ENCODE data around the gene F10.
A peak's percentile ranks its signal among the peaks of the same experiment; 100 is the strongest.

Gene F10

DNA sequence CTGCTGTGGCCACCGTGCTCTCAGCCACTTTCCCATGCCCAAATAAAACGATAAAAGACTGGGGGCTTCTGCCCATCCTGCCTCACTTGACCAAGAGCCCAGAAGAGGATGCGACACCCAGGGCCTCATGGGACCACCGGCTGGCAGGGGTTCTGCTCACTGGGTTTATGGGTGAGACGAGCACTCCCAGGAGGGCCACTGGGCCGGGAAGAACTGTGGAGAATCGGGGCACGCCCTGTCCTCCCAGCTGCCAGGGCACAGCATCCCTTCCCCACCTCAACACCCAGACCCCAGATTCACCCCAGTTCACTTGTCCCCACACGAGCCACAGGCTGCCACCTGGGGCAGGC, 4.7 kb upstream of the F10 start:
- no peak for DNase-seq

DNA sequence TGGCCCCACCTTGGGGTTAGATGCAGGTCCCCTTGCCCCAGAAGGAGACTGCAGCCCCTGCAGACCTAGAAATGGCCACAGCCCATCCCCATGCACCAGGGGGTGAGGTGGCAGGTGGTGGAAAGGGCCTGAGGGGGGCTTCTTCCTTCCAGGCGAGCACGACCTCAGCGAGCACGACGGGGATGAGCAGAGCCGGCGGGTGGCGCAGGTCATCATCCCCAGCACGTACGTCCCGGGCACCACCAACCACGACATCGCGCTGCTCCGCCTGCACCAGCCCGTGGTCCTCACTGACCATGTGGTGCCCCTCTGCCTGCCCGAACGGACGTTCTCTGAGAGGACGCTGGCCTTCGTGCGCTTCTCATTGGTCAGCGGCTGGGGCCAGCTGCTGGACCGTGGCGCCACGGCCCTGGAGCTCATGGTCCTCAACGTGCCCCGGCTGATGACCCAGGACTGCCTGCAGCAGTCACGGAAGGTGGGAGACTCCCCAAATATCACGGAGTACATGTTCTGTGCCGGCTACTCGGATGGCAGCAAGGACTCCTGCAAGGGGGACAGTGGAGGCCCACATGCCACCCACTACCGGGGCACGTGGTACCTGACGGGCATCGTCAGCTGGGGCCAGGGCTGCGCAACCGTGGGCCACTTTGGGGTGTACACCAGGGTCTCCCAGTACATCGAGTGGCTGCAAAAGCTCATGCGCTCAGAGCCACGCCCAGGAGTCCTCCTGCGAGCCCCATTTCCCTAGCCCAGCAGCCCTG, 4.2 kb upstream of the F10 start:
- no peak for DNase-seq

DNA sequence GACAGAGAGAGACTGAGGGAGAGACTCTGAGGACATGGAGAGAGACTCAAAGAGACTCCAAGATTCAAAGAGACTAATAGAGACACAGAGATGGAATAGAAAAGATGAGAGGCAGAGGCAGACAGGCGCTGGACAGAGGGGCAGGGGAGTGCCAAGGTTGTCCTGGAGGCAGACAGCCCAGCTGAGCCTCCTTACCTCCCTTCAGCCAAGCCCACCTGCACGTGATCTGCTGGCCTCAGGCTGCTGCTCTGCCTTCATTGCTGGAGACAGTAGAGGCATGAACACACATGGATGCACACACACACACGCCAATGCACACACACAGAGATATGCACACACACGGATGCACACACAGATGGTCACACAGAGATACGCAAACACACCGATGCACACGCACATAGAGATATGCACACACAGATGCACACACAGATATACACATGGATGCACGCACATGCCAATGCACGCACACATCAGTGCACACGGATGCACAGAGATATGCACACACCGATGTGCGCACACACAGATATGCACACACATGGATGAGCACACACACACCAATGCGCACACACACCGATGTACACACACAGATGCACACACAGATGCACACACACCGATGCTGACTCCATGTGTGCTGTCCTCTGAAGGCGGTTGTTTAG, 3.3 kb upstream of the F10 start:
- no peak for DNase-seq

DNA sequence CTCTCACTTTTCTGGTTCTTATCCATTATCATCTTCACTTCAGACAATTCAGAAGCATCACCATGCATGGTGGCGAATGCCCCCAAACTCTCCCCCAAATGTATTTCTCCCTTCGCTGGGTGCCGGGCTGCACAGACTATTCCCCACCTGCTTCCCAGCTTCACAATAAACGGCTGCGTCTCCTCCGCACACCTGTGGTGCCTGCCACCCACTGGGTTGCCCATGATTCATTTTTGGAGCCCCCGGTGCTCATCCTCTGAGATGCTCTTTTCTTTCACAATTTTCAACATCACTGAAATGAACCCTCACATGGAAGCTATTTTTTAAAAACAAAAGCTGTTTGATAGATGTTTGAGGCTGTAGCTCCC, 2.8 kb upstream of the F10 start:
- DNase-seq: no peak

DNA sequence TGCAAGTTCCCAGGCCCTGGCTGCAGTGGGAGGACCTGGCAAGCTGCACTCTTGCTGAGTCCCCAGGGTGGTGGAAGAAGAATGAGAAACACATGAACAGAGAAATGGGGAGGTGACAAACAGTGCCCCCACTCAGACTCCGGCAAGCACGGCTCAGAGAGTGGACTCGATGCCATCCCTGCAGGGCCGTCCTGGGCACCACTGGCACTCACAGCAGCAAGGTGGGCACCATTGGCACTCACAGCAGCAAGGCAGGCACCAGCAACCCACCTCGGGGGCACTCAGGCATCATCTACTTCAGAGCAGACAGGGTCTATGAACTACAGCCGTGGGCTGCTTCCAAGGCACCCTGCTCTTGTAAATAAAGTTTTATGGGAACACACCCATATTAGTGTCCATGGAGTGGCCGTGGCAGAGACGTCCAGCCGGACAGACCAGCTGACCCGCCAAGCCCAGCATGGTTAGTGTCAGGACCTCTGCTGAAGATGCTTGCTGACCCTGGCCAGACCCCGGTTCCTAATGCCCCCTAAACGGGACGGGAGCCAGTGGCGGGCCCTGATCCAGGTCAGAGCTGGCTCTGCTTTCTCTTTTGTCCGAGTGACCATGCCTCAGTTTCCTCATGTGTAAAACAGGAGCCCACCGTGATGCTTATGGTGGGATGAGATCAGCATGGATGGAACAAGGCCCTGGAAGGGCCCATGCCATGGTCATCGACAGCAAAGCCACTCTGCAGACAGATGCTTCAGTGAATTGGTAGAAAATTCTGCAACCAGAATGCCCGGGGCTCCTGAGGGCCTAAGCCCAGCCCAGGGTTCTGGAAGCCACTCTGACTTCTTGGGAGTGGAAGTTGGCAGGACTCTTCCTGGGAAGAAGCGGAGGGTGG, 2.1 kb upstream of the F10 start:
- DNase-seq: no peak

DNA sequence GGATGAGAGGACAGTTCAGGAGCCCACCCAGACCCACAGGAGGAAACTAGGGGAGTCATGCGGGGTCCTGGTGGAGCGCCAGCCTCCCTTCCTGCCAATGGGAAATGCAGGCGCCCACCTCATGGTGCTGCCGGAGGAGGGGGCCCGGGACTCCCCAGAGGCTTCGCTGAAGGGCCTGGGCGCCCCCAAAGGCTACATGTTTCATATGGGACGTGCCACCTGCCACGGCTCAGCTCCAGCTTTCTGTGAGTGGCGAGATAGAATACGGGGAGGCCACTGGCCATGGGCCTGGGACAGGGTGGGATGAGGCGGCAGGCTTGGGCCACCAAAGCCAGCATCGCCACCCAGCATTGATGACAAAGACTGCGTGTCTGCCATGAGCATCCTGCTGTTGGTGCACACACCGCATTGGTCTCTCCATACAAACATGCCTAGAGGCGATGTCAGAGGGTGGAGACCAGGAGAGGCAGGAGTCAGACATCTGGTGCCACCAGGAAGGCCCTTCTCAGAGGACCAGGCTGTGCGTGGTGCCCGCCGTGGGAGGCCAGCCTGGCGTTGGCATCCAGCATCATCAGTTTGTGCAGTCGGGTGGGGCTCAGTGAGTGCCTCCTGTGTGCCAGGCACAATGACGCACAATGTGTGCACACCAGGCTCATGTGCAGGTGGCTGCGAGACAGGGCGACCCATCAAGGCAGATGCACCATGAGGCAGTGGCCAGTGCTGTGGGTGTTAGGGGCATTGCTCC, 1.2 kb upstream of the F10 start:
- DNase-seq: no peak

DNA sequence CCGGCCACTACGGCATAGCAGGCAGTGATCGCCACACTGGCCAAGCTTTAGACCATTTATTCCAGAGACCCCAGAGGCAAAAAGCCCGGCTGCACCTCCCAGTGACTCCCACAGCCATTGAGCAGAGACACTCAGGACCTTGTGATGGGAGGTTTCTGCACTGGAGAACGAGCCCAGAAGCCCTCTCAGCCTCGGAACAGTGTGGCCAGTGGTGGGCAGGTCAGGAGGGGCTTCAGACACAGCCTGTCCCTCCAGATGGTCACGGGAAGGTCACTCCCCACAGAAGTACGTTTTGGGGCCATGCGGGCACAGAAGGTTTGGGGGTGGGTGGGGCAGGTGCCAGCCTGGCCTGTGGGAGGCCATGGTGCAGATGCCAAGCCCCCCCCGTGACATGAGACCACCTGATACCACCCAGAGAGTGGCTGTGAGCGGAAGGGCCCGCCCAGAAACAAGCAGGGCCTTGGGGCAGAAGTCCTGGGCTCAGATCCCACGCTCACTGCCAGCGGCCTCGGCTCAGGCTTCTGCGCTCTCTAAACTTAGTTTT, 599 bp upstream of the F10 start:
- no peak for DNase-seq

DNA sequence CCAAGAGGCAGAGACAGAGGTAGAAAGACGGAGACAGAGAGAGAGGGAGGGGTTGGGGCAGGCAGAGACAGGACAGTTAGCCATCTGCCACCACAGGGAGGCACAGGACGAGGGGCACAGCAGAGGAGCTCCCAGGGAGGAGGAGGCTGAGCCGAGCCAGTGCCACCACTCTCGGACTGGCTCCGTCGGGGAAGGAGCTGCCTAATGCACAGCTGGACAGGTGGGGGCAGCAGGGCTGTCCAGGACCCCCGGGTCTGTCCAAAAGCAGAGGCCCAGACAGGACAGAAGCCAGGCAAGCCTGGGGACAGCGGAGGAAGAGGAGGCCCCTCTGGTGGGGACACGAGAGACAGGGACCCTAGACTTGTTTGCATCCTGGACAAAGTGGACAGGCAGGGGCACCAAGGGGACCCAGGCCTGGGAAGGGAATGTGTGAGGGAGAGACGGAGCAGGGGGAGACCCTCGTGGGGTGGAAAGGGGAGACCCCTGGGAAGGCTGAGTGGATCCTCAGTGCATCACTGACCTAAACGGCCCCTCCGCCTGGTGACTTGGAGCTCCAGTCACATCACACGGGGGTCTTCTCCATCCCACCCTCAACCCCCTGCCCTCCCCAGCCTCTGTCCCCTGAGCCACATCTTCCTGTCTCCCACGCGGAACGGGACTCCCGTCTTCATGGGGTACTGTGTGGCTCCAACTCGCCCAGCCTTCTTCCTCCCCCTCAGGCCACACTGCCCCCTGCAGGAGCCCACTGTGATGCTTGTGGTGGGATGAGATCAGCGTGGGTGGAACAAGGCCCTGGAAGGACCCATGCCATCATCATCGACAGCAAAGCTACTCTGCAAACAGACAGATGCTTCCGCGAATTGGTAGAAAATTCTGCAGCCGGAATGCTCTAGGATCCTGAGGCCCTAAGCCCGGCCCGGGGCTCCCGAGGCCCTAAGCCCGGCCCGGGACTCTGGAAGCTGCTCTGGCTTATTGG, 915 bp downstream of the F10 start:
- DNase-seq: no peak

DNA sequence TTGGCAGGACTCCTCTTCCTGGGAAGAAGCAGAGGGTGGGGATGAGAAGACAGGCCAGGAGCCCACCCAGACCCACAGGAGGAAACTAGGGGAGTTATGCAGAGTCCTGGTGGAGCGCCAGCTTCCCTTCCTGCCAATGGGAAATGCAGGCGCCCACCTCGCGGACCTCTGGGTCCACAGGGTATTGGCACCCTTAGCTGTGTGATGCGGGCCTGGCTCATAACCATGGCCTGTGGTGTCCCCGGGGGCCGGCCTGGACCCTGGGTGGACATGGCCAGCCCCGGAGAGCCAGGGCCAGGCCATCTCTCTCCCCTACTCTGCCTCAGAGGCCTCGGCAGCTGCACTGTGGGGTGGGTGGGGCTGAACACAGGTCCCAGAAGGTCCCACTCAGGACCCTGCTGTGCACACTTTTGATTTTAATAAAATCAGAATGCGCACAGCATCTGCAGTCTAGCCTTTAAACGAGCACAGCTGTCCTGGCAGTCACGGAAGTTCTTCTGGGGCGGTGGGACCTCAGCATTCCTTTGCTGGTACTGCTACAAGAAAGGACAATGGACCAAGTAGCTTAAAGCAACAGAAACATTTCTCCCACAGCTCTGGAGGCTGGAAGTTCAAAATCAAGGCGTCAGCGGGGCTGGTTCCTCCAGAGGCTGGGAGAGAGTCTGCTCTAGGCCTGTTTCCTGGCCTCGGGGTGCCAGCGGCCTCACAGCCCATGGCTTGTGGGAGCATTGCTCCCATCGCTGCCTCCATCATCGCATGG, 1.8 kb downstream of the F10 start:
- no peak for DNase-seq

DNA sequence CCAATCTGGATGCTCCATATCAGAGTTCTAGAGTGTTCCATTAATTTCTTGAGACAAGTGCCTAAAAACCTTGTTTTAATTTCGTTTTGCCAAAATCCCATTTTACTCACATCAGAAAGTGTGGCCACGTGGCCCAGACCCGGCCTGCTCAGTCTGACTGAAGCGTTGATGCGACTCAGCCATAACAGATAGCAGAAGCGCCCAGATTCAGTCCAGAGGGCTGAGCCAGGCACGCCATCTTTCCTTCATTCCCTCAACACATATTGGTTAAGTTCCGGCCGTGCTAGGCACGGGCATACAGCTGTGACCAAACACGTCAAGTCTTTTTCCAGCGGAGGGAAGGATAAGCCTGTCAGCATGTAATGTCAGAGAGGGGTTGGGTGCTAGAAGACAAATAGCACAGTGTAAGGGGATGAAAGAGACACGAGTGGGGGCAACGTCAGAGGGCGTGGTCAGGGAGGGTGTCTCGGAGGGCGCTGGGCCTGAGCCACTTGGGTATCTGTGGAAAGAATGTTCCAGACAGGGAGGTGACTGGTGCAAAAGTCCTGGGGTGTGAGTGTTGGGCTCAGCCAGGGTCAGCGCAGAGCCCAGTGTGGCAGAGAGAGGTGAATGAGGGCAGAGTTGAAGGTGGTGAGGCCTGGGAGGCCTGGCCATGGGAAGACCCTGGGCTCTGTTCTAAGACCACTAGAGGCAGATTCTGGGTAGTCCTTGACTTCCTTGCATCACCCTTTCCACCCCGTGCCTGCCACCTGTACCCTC, 3.1 kb downstream of the F10 start:
- DNase-seq: no peak

DNA sequence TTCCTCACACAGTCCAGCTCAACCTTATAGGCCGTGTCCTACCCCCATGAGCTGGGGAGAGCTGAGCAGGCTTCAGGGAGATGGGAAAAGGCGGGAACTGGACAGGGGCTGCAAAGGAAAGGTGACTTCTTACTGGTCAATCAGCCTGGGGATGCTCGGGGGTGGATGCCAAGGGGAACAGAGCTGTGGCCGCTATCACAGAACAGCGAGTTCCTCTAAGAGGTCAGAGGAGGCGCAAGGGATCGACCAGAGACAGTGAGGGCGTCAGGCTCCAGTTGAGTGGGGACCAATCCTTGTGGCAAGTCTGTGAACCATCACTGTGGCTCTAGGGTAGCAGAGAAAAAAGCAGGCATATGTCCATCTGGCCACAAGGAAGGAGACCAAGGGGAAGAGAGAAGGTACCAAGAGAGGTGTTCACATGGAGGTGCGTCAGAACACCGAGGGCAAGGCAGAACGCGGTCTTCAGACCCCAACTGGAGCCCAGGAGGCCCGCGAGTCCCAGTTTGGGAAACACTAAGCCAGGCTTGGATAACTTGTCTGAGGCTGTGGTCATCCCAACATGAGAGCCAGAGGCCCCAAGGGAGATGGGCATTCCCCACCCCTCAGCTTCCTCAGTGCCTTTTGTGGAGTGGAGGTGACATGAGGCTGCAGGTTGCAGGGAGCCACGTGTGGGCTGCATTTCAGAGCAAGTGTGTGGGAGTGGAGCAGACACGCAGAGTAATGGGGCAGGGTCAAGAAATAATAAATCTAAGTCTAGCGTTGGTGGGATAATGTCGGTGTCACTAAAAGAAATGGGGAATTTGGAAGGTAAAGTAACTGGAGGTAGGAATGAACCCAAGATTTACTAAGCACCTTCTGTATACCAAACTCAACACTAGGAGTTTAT, 3.9 kb downstream of the F10 start:
- DNase-seq: no peak

DNA sequence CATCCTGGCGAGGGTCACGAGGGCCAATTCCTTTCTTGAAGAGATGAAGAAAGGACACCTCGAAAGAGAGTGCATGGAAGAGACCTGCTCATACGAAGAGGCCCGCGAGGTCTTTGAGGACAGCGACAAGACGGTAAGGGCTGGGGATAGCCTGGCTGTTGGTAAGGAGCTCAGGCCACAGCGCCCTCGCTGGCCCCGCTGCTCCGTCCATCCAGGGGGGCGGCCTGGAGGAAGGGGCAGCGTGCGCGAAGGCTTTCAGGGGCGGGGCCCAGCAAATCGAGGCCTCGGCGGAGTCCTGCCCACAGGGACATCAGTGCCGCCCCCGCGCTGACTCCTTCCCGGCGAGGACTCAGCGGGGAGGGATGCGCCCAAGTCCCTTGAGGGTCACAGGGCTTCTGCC, 6.9 kb downstream of the F10 start:
- no peak for DNase-seq

DNA sequence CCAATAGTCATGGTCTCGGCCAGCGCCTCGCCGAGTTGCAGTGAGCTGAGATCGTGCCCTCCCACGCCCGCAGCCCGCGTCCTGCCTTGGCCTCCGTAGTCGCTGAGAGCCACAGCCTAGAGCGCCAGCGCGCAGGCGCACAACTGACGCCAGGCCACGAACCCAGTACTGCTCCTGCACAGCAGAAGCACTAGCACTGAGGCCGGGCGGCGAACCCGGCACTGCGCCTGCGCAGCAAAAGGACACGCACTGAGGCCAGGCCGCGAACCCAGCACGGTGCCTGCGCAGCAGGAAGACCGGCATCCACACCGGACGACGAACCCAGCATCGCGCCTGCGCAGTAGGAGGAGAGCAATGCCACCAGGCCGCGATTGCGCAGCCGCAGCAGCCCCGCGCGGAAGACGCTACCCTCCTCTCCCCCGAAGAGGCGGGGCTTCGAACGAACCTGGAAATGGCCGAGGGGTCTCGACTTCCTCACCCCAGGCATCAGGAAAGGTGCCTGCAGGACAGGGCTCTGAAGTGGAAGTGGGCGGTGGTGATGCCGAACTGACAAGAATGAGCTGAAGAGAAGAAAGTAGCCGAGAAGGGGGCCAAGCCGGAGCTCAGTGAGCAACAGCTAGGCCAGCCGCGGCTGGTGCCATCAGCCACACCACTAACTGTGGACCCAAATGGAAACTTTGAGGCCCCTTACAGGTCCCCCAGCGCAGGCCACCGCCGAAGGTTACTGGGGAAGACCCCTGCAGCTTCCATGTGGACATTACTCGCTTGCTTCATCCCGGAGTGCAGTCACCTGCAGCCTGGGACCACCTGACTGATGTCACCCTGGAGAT, 7.5 kb downstream of the F10 start:
- peak; percentile 51 for DNase-seq

DNA sequence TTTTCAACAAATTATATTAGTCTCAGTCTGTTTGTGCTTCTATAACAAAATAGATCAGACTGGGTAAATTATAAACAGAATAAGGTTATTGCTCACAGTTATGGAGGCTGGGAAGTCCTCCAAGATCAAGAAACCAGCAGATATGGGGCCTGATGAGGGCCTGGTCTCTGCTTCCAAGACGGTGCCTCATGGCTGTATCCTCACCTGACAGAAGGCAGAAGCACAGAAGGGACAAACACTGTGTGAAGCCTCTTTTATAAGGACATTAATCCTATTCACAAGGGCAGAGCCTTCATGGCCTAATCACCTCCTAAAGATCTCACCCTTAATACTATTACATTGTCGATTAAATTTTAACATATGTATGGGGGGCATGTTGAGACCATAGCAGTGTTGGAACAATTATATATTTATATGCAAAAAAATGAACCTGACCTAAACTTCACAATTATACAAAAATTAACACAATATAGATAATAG, 12.7 kb downstream of the F10 start:
- no peak for DNase-seq

DNA sequence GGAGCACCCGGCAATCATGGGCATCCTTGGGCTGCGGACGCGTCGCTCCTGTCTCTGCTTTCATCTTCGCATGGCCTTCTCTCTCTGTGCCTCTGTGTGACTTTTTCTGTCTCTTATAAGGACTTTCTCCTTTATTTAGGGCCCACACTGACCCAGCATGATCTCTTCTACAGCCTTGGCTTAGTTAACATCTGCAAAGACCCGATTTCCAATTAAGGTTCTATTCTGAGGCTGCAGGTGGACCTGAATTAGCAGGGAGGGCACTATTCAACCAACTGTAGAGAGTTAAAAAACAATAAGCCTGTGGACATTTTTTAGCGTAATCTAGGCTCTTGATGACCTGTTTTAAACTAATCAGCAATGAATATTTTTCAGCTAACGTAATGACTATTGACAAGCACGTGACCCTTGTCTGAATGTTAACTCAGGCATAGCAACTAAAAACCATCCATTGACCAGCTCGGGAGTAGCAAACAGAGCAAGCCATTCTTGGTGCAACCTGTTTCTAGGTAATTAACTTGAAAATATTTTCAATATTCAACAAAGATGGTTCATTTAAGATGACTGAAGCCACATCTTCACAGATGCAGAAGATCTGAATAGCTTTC, 15.2 kb downstream of the F10 start:
- no peak for DNase-seq

DNA sequence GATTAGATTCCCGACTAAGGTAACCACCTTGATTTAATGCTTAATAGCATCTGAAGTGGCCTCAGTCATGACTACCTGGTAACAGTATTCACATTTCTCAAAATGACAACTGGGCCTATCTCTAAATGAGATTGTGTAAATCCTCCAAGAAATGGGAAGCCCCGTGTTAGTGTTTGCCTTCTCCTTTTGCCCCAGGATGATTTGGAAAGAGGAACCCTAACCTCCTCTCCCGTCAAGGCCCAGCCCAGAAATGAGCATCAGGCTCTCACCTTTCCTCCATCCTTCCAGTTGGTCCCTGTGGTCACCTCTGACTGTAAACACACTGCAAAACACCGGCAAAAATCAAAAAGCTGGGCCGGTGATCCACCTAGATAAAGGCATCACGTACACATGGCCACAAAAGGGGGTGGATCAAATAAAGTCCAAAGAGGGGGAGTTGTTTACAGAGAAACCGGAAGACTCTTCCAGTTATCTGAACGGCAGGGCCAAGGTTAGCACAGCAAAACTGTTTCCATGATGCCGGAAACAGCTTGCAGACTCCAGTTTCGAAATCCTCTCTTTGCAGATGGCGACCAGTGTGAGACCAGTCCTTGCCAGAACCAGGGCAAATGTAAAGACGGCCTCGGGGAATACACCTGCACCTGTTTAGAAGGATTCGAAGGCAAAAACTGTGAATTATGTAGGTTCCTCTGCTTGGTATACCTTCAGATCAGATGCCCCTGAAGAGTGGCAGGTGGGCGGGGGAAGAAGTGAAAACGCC, 16.4 kb downstream of the F10 start:
- no peak for DNase-seq

DNA sequence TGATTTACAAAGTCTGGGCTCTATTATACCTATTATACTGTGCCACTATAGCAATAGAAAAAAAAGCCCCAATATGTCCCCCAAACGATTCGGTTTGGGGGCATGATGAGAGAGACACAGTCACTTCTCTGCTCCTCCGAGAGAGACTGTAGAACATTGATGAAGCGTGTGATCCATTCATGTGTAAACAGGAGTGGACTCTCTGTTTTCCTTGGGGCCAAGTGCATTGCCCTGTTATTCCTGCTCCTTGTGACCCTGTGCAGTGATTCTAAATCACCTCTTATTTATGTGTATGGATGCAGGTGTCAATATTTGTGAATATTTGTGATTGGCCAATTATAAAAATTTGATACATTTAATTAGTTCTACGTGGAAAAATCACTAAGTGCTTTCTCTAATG, 17.0 kb downstream of the F10 start:
- no peak for DNase-seq
